Heart left ventricle (tissue), 13 donors: ENCODE data around the gene PTPRH.

Source experiments
- CTCF ChIP-seq, 12 donors: fragments of 200-600 bp; sonication (generic) in 4 of 12; IDR thresholded peaks; one replicate each; pipeline versions ENCODE4 v1.5.0 to v1.8.0; 2018 to 2022; ENCODE audit warnings: antibody characterized with exemption in 12 of 12, mild to moderate bottlenecking in 5 of 12
- POLR2A ChIP-seq, 2 donors: fragments of 450-650 bp; IDR thresholded peaks; one replicate each; pipeline ENCODE4 v1.6.1; 2017; ENCODE audit warnings: antibody characterized with exemption in 2 of 2, mild to moderate bottlenecking in 2 of 2, moderate library complexity in 2 of 2
- donor health status: ischemic (EF 13 %, LVEDD 7.1; RV severe dilation, severe dysfunction).
- donor health status: DM: no; HTN: yes; CAD: no.
- donor health status: DM: no; HTN: no; CAD: no.
- donor health status: ischemic (EF 25% LVEDD 6.9; RV normal size, moderate dysfunction).
- donor health status: ischemic (EF 25% LVEDD 5.7; RV mildly dilated, moderate dysfunction).
- donor health status: ischemic (EF 35%, LVEDD 5.7; RV mildly dilated, moderate dysfunction).
- donor health status: nonischemic (EF 11% LVEDD 7.7; RV severe dilation, severe dysfunction).
- donor health status: DM: yes; HTN: yes; CAD: no.
- donor health status: PGD.
- donor health status: ischemic (EF 29% LVEDD 5.4; RV normal size, mild dysfunction).
- donor health status: nonischemic (EF 23%, LVEDD 6.1; RV moderate dilation, normal function).

- TF ChIP-seq CTCF (IDR thresholded peaks at IDR 0.05) (no peak), POLR2A (IDR thresholded peaks at IDR 0.05) (no peak)
Observed at GRCh38 chr19:55172741-55173140, 36.6 kb downstream of the PTPRH start.
